HepG2 (cell line): ENCODE data around the gene EDC3. TPM values are rescaled to one million over a fixed set of nuclear protein-coding genes. Genes with fewer than 3 reads are reported as not detected.

Source experiments
- ATAC-seq: fragments of 200-7000 bp; cut with Tn5 transposase; 3 replicates; pipeline ENCODE4 v1.9.1; 2020; ENCODE audit warnings: mild to moderate bottlenecking, moderate library complexity
- BruUV-seq: library from RNA; stranded (reverse); fragments of 400-500 nt; replicated peaks from 2 replicates; lab custom pipeline; 2021; lab: Mats Ljungman, UMichigan
- CTCF ChIA-PET: fragments of 300-600 bp; formaldehyde crosslinking; extraction: SDS; loops from one replicate; lab custom pipeline; 2021; ENCODE audit warnings: low total read pairs, inconsistent platforms, low intra/inter-chr PET ratio; lab: Yijun Ruan, JAX
- POLR2A ChIA-PET: fragments of 350-600 bp; sonication (Branson Sonifier 250); formaldehyde crosslinking; loops from one replicate; lab custom pipeline; 2020; ENCODE audit warnings: antibody characterized with exemption, inconsistent platforms; lab: Yijun Ruan, JAX
- DNase-seq: peaks from one replicate; pipeline ENCODE4 v3.0.0-alpha.2; 2015; ENCODE audit warnings: low spot score
- FAIRE-seq: peaks from 3 replicates; lab custom pipeline; 2011; peaks lifted over from hg19 to GRCh38; lab: Jason Lieb, UNC
- H2AFZ ChIP-seq: one replicate; pipeline ENCODE4 v1.6.1; 2011; ENCODE audit warnings: low read length, inconsistent platforms
- H3K27ac ChIP-seq: fragments of 300-600 bp; 3 replicates; pipeline ENCODE4 v1.8.0; 2011; ENCODE audit warnings: mixed run types, mild to moderate bottlenecking, mixed read lengths, low read length, inconsistent platforms; ENCODE audit not compliant: insufficient read depth; ENCODE audit errors: extremely low read length
- H3K27me3 ChIP-seq, 2 experiments: fragments of 200-600 bp in 1 of 2; 2 replicates in 1 of 2; 3 replicates in 1 of 2; pipeline versions ENCODE4 v1.6.0 to v1.8.0; 2011; ENCODE audit warnings: low read length in 2 of 2, mild to moderate bottlenecking in 2 of 2, moderate library complexity in 2 of 2, inconsistent platforms in 1 of 2; ENCODE audit not compliant: insufficient read depth in 2 of 2, control insufficient read depth in 1 of 2
- H3K36me3 ChIP-seq, 2 experiments: fragments of 200-600 bp in 1 of 2; replicated peaks in 1 of 2; 2 replicates in 1 of 2; 3 replicates in 1 of 2; pipeline versions ENCODE4 v1.5.1 to v1.8.0; 2011; ENCODE audit warnings: low read length in 2 of 2, inconsistent platforms in 1 of 2; ENCODE audit not compliant: insufficient read depth in 2 of 2, control insufficient read depth in 1 of 2
- H3K4me1 ChIP-seq: 2 replicates; pipeline ENCODE4 v1.5.1; 2012; ENCODE audit warnings: low read length, inconsistent platforms; ENCODE audit not compliant: insufficient read depth
- H3K4me2 ChIP-seq: 2 replicates; pipeline ENCODE4 v1.6.0; 2011; ENCODE audit warnings: low read depth, low read length, inconsistent platforms
- H3K4me3 ChIP-seq, 3 experiments: fragments of 200-600 bp in 1 of 3; sonication (generic), shearing (Covaris generic) in 1 of 3; replicated peaks in 1 of 3; 2 replicates each; pipeline ENCODE4 v1.5.1; 2011 to 2016; ENCODE audit warnings: low read length in 3 of 3, inconsistent platforms in 2 of 3, low read depth in 2 of 3, mild to moderate bottlenecking in 2 of 3, control low read depth in 1 of 3, mixed read lengths in 1 of 3; ENCODE audit not compliant: insufficient read depth in 1 of 3
- H3K79me2 ChIP-seq: one replicate; pipeline ENCODE4 v1.6.1; 2011; ENCODE audit warnings: low read length, inconsistent platforms; ENCODE audit not compliant: insufficient read depth
- H3K9ac ChIP-seq: 2 replicates; pipeline ENCODE4 v1.6.0; 2011; ENCODE audit warnings: mild to moderate bottlenecking, low read depth, low read length, inconsistent platforms; ENCODE audit not compliant: insufficient read depth
- H3K9me3 ChIP-seq: 2 replicates; pipeline ENCODE4 v1.5.1; 2012; ENCODE audit warnings: mild to moderate bottlenecking, low read length
- H4K20me1 ChIP-seq: 2 replicates; pipeline ENCODE4 v1.6.0; 2011; ENCODE audit warnings: inconsistent platforms, mild to moderate bottlenecking, low read length, moderate library complexity; ENCODE audit not compliant: insufficient read depth
- ARNT ChIP-seq: fragments of 450-650 bp; IDR thresholded peaks from 2 replicates; pipeline ENCODE4 v1.6.1; 2017
- BATF2 ChIP-seq: sonication (generic); formaldehyde crosslinking; IDR thresholded peaks from 2 replicates; pipeline ENCODE4 v1.8.0; 2022; ENCODE audit warnings: mild to moderate bottlenecking, missing genetic modification reagents, moderate library complexity
- CCDC6 ChIP-seq: sonication (generic); formaldehyde crosslinking; IDR thresholded peaks from 2 replicates; pipeline ENCODE4 v1.8.1; 2022; ENCODE audit warnings: mild to moderate bottlenecking, missing genetic modification reagents, moderate library complexity
- CENPX ChIP-seq: sonication (generic); formaldehyde crosslinking; IDR thresholded peaks from 2 replicates; pipeline ENCODE4 v1.9.0; 2021; ENCODE audit warnings: mild to moderate bottlenecking, missing genetic modification reagents, moderate library complexity
- ERF ChIP-seq: IDR thresholded peaks from 2 replicates; pipeline ENCODE4 v1.6.1; 2018; ENCODE audit warnings: missing biosample characterization, missing genetic modification reagents
- GLMP ChIP-seq: sonication (generic); formaldehyde crosslinking; IDR thresholded peaks from 2 replicates; pipeline ENCODE4 v1.9.0; 2021; ENCODE audit warnings: missing genetic modification reagents, mild to moderate bottlenecking, borderline replicate concordance
- KMT2A ChIP-seq: sonication (generic); formaldehyde crosslinking; IDR thresholded peaks from 2 replicates; pipeline ENCODE4 v1.4.0; 2020; ENCODE audit warnings: missing genetic modification reagents
- MTA1 ChIP-seq: sonication (generic); formaldehyde crosslinking; IDR thresholded peaks from 2 replicates; pipeline ENCODE4 v1.4.0; 2020; ENCODE audit warnings: missing genetic modification reagents, mild to moderate bottlenecking, borderline replicate concordance
- MYPOP ChIP-seq: sonication (generic); formaldehyde crosslinking; IDR thresholded peaks from 2 replicates; pipeline ENCODE4 v1.8.1; 2023; ENCODE audit warnings: mild to moderate bottlenecking, moderate library complexity, missing genetic modification reagents
- RFXAP ChIP-seq: sonication (generic); formaldehyde crosslinking; IDR thresholded peaks from 2 replicates; pipeline ENCODE4 v1.4.0; 2020; ENCODE audit warnings: missing genetic modification reagents, borderline replicate concordance
- TAF1 ChIP-seq: sonication (generic); formaldehyde crosslinking; IDR thresholded peaks from 2 replicates; pipeline ENCODE4 v1.4.0; 2020; ENCODE audit warnings: missing genetic modification reagents
- TBP ChIP-seq: sonication (generic); formaldehyde crosslinking; IDR thresholded peaks from 2 replicates; pipeline ENCODE4 v1.5.0; 2020; ENCODE audit warnings: missing genetic modification reagents
- TCF12 ChIP-seq, 2 experiments: fragments of 450-650 bp in 1 of 2; sonication (generic) in 1 of 2; formaldehyde crosslinking in 1 of 2; IDR thresholded peaks; 2 replicates each; pipeline versions ENCODE4 v1.6.1 to v1.8.0; 2017 to 2022; ENCODE audit warnings: antibody characterized with exemption in 1 of 2, mild to moderate bottlenecking in 1 of 2, missing genetic modification reagents in 1 of 2, moderate library complexity in 1 of 2
- ZBTB34 ChIP-seq: sonication (generic); formaldehyde crosslinking; IDR thresholded peaks from 2 replicates; pipeline ENCODE4 v1.8.0; 2022; ENCODE audit warnings: mild to moderate bottlenecking, missing genetic modification reagents
- ZBTB38 ChIP-seq: sonication (generic); formaldehyde crosslinking; IDR thresholded peaks from 2 replicates; pipeline ENCODE4 v1.5.1; 2020; ENCODE audit warnings: mild to moderate bottlenecking, missing genetic modification reagents
- ZMYM2 ChIP-seq: sonication (generic); formaldehyde crosslinking; IDR thresholded peaks from 2 replicates; pipeline ENCODE4 v1.8.0; 2022; ENCODE audit warnings: mild to moderate bottlenecking, missing genetic modification reagents
- ZNF280B ChIP-seq: sonication (generic); formaldehyde crosslinking; IDR thresholded peaks from 2 replicates; pipeline ENCODE4 v1.5.0; 2020; ENCODE audit warnings: missing genetic modification reagents, mild to moderate bottlenecking, borderline replicate concordance
- ZNF782 ChIP-seq: sonication (generic); formaldehyde crosslinking; IDR thresholded peaks from 2 replicates; pipeline ENCODE4 v1.4.0; 2020; ENCODE audit warnings: missing genetic modification reagents, mild to moderate bottlenecking, borderline replicate concordance
- WGBS: methylation state at CpG from one replicate; pipeline ENCODE4 v1.1.6; 2017; ENCODE audit warnings: low lambda C conversion rate; 5-methylcytosine and 5-hydroxymethylcytosine counted together
- in situ Hi-C: cut with HindIII; loops from 2 replicates; pipeline ENCODE4 v1.10.0; 2017; ENCODE audit warnings: low pct_unique_long_range_greater_than_20kb; ENCODE audit not compliant: extremely low pct_ligation_motif_present
- intact Hi-C: fragments of 100-400 bp; cut with micrococcal nuclease; formaldehyde crosslinking; loops from one replicate; pipeline ENCODE4 v1.10.0; 2022; ENCODE audit not compliant: unreplicated experiment
- polyA plus RNA-seq, 8 experiments: library from polyadenylated mRNA; depleted of rRNA in 3 of 8; stranded (reverse) in 7 of 8; unstranded in 1 of 8; fragments of >200 nt; fragmentation: Illumina TruSeq in 4 of 8; extraction: Trizol in 4 of 8; gene quantifications; 2 replicates each; pipeline versions ENCODE4 v1.2.1 to v1.2.3, GENCODE V29; 2011 to 2016; ENCODE audit warnings: low read depth in 4 of 8, missing spikeins in 1 of 8, mixed read lengths in 1 of 8; ENCODE audit not compliant: insufficient read depth in 1 of 8
- total RNA-seq, 5 experiments: library from RNA; depleted of rRNA; stranded (reverse); fragments of >200 nt; fragmentation: Illumina TruSeq; extraction: Trizol; gene quantifications; 2 replicates each; pipeline ENCODE4 v1.2.3, GENCODE V29; 2016; ENCODE audit warnings: low read depth in 1 of 5

EDC3 gene
- total and polyA plus RNA-seq, 2 of the 13 experiments (the other 11 are each of a cell fraction or from before 2014, with no cell fraction given), result 17.4 to 32.0 TPM

GRCh38 chr15:74730619-74731316, 34.9 kb upstream of the EDC3 start:
- no peaks in the 10 kb centered on the region for H3K27me3 ChIP-seq
- H3K9me3 ChIP-seq, result no peaks in the 10 kb centered on the region
- DNase-seq (peak; percentile 84), ATAC-seq (peak; percentile 87), FAIRE-seq (peak; percentile 95)
- BruUV-seq, result no TSS peak
- CTCF ChIA-PET, result no interaction called here
- no peaks in the 10 kb centered on the region for H3K36me3 ChIP-seq
- peak overlapping the region; percentile 84 for H3K27ac ChIP-seq
- peak overlapping the region; percentile 81 for H3K4me2 ChIP-seq
- H3K9ac ChIP-seq, result peak overlapping the region; percentile 57
- no peak overlapping the region for H2AFZ ChIP-seq
- intact Hi-C loops (no loop called here), in situ Hi-C loops (no loop called here)
- peaks cover 68% of the 10 kb centered on the region for H3K4me1 ChIP-seq
- peak overlapping the region in 1 of 3 experiments; percentile 61; a peak in 2 of 6 replicates for H3K4me3 ChIP-seq
- POLR2A ChIA-PET, result interaction anchor here (0.6 to 2.5 kb wide), 14 partner anchors 10 to 288 kb away, joined by 3 to 36 read pairs (median 4); no protein-coding TSS in a partner anchor
- WGBS, result 28% methylated on average over 7 of the region's 7 CpGs
- H3K79me2 ChIP-seq, result no peaks in the 10 kb centered on the region
- no peaks in the 10 kb centered on the region for H4K20me1 ChIP-seq
- peak; percentile 97 for TF ChIP-seq MTA1 (CRISPR knock-in tag)
- no peak for TF ChIP-seq TCF12 (IDR thresholded peaks at IDR 0.05)
- peak; percentile 82 for TF ChIP-seq TCF12 (CRISPR knock-in tag; IDR thresholded peaks at IDR 0.05)
- no peak for TF ChIP-seq GLMP
- TF ChIP-seq TBP (CRISPR knock-in tag), result no peak
- peak; percentile 72; the same call in 1 of the 2 replicates for TF ChIP-seq ZMYM2 (CRISPR knock-in tag)
- peak; percentile 63; the same call in 1 of the 2 replicates for TF ChIP-seq ZBTB38 (CRISPR knock-in tag)
- TF ChIP-seq ERF (CRISPR knock-in tag), result 0 out of 2 replicates have a peak, but pooled peaks have one; percentile 71
- TF ChIP-seq TAF1 (CRISPR knock-in tag), result no peak; the same call in 1 of the 2 replicates
- TF ChIP-seq RFXAP (CRISPR knock-in tag), result peak; percentile 71; the same call in 1 of the 2 replicates
- TF ChIP-seq ZBTB34 (CRISPR knock-in tag), result no peak
- TF ChIP-seq ARNT, result peak; percentile 97; the same call in 1 of the 2 replicates
- 0 out of 2 replicates have a peak, but pooled peaks have one; percentile 27 for TF ChIP-seq CCDC6 (CRISPR knock-in tag)
- TF ChIP-seq KMT2A, result no peak; the same call in 1 of the 2 replicates
- no peak for TF ChIP-seq BATF2 (CRISPR knock-in tag)
- TF ChIP-seq ZNF782 (CRISPR knock-in tag), result no peak
- TF ChIP-seq CENPX (CRISPR knock-in tag), result no peak
- peak; percentile 78; the same call in 1 of the 2 replicates for TF ChIP-seq MYPOP (CRISPR knock-in tag)
- TF ChIP-seq ZNF280B (CRISPR knock-in tag), result peak; percentile 10; the same call in 1 of the 2 replicates
